WI38 (cell line): ENCODE data around the gene PLA2G1B.
A peak's percentile ranks its signal among the peaks of the same experiment; 100 is the strongest.
"Not testable (repeated sequence)": the region's sequence is repeated elsewhere in the genome, so short reads cannot be mapped to it uniquely, and the experiment has no call there.

Experiments used
- H3K4me3 ChIP-seq: 2 replicates; pipeline ENCODE4 v1.5.1; 2011; ENCODE audit warnings: low read depth, mild to moderate bottlenecking, control low read depth, low read length
- CTCF ChIP-seq: IDR thresholded peaks from 2 replicates; pipeline ENCODE4 v1.5.1; 2012; ENCODE audit warnings: low read depth, mild to moderate bottlenecking, control low read depth, low read length

PLA2G1B gene

GRCh38 chr12:120342175-120343038 lies 14.8 kb upstream of the PLA2G1B start:
- no peak overlapping the region for H3K4me3 ChIP-seq

GRCh38 chr12:120339256-120339655 lies 11.7 kb upstream of the PLA2G1B start:
- no peak for TF ChIP-seq CTCF
- H3K4me3 ChIP-seq: no peak overlapping the region

More at GRCh38 chr12:120342175-120343038, 14.8 kb upstream of the PLA2G1B start:
- TF ChIP-seq CTCF: no peak

- no peak overlapping the region for H3K4me3 ChIP-seq
- TF ChIP-seq CTCF: no peak
Observed at GRCh38 chr12:120337730-120338129, 10.2 kb upstream of the PLA2G1B start.

- H3K4me3 ChIP-seq: not testable (repeated sequence)
Observed at GRCh38 chr12:120336392-120336791, 8.8 kb upstream of the PLA2G1B start.

GRCh38 chr12:120335447-120335846 lies 7.9 kb upstream of the PLA2G1B start:
- H3K4me3 ChIP-seq: not testable (repeated sequence)
- TF ChIP-seq CTCF: peak; percentile 59

GRCh38 chr12:120332523-120332922 lies 4.9 kb upstream of the PLA2G1B start:
- no peak for TF ChIP-seq CTCF

GRCh38 chr12:120332041-120332440 lies 4.5 kb upstream of the PLA2G1B start:
- no peak overlapping the region for H3K4me3 ChIP-seq
- TF ChIP-seq CTCF: no peak

More at GRCh38 chr12:120332523-120332922, 4.9 kb upstream of the PLA2G1B start:
- H3K4me3 ChIP-seq: no peak overlapping the region
